Myocyte (in vitro differentiated cells): ENCODE measurements around the gene DMD. TPM values are rescaled to one million over a fixed set of nuclear protein-coding genes. Genes with fewer than 3 reads are reported as not detected.
A peak's percentile ranks its signal among the peaks of the same experiment; 100 is the strongest.

ENCODE experiments used
- DNase-seq: peaks from one replicate; pipeline ENCODE4 v3.0.0-alpha.2; 2012; ENCODE audit warnings: low read depth
- total RNA-seq: library from RNA; depleted of rRNA; stranded (reverse); fragments of >200 nt; gene quantifications from 2 replicates; pipeline ENCODE4 v1.2.3, GENCODE V29; 2014

Gene DMD
- total RNA-seq, 1 donor from 2014 or later = 123 TPM

DNA sequence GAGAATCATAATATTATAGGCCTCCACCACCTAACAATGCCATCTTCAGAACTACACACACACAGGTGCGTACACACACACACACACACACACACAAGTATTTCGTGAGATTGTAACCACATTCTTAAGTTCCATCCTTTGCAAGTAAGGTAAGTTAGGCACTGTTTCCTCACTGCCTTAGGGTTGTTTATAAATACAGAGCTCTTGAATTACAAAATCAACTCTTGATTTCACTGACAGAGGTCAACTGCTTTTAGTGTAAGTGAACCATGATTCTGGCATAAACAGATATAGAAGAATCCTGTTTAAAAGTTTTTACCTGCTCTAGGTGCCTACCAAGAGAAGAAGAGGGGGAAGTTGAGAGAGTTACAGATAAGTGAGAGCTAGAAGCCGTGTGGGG is 166.1 kb downstream of the DMD start:
- no peak for DNase-seq

DNA sequence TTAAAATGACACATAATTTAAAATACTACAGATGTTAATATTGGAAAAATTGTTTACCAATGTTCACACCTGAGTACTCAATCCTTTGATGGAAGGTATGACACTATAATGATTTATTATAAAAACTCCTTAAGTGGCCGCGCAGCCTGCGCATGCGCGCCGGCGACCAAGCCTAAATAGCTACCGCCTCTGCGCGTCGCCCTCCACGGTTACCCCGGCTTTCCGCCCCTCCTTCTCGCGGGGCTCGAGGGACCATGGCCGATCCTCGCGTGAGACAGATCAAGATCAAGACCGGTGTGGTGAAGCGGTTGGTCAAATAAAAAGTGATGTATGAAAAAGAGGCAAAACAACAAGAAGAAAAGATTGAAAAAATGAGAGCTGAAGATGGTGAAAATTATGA is 170.2 kb downstream of the DMD start:
- no peak for DNase-seq

DNA sequence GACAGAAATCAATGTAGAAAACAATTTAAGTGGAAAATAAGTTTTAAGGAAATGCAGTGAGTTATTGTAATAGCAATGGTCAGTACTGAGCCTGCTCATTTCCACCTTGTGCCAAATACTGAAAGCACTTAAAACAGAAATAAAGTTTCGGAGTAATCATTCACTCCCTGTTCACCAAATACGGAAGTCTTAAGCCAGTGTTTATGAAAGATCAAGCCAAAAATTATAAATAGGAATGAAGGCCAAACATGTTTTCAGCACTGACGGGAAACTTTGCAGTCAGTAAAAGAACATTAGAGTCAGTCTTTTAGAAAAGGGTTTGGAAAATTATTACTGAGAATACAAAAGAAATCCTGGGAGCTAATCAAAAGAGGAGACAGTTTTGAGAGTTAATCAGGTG is 178.6 kb downstream of the DMD start:
- no peak for DNase-seq

DNA sequence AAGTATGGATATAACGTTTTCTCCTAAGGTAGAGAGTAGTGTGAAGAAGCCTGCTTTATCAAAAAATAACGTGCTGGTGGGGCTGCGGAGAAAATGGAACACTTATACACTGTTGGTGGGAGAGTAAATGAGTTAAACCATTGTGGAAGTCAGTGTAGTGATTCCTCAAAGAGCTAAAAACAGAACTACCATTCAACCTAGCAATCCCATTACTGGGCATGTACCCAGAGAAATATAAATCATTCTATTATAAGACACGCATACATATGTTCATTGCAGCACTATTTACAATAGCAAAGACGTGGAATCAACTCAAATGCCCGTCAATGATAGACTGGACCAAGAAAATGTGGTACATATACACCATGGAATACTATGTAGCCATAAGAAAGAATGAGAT is 196.4 kb downstream of the DMD start:
- no peak for DNase-seq

DNA sequence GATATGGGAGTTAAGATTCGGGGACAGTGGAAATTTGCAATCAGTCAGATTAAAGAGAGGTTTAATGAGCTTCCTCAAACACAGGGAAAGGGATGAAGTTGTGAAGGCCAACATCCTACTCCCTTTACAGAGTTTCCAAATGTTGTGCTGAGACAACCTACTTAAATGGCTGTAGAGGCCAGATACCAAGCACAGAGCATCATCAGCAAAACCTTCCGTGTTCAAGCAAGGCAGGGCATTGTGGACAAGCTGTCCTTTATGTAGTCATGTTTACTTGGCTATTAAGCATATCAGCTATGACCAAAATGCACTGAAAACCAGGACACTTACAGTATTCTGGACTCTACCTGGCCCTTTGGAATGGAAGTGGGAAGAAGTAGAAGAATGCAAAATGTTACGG is 197.3 kb downstream of the DMD start:
- DNase-seq = no peak

DNA sequence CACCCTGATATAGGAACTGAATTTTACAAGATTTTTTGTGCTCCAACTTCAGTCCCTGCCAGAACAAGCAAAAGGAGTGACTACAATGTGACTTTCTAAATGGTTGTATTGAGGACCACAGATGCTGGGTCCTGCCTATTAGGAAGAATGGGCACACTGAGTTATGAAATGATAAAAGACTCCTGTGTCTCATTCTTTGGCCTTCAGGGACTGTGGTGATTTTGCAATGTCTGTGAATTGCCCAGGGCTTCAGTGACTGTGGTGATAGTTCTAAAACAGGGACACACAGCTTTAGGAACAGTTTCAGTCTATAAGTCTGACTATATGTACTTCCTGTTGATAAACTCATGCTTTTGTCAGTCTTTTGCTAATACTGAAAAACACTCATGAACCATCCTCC is 210.2 kb downstream of the DMD start:
- no peak for DNase-seq

DNA sequence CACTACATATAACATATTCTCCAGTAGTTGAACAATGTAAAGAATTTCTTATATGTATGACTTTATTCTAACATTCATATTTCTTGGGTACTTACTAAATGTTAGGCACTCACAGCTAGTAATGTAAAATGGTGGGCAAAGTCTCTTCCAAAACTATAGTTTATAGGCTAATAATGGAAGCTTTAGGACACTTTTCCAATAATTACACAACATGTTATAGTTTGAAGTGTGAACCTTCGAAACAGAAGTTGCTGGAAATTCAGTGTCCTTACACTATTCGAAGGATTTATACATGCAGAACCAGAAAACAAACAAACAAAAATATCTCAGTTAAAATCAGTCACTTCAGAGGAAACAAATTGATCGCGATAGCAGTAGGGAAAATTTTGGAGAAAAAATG is 212.6 kb downstream of the DMD start:
- DNase-seq = no peak

DNA sequence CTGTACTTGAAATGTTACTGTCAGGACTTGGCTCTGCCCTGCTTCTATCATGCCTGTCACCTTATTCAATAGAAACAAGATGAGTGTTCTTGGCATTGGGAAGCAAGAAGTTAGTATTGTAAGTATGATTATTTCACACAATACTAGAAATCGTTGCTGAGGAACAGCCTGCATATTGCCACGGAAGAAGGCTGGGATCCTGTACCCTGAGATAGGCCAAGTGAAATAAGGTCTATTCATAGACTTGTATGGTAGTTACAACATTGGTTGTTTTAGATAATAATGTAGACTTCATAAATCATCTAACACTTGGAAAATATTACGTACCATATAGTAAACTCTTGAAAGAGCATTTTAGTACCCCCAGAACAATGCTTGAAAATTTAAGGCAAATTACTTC is 215.9 kb downstream of the DMD start:
- no peak for DNase-seq

DNA sequence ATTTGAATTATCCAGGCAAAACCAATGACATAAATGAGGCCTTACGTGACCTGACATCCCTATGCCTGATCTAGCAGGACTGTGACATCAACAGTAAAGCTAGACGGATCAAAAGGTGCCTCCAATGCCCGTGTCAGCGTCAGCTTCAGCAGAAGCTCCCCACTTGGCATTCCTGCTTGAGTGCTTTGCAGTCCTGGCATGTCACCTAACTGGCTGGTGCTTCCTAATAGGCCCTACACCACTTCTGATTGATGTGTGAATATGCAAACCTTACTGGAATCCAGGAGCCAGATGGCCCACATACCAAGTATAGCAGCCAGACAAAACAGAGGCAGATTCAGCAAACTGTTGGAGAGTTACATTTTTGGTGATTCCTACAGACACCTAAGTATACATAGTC is 224.2 kb downstream of the DMD start:
- peak; percentile 7 for DNase-seq

DNA sequence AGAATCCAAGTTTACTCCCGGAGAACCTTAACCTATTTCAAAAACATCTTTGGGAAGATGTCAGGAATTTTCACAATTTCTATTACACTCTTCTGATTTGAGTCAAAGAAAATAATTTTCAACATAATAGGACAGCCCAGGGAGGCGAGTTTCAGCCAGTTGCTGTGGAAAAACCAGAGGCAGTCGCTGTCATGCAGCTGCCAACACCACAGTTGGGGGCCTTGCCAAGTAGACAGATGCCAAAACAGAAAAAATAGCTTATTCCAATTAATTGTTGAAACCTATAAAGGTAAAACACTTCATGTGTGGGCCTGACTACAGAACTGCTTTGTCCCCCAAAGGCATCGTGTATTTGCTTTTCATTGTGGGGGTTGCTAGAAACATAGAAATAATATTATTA is 225.8 kb downstream of the DMD start:
- DNase-seq = peak; percentile 25

DNA sequence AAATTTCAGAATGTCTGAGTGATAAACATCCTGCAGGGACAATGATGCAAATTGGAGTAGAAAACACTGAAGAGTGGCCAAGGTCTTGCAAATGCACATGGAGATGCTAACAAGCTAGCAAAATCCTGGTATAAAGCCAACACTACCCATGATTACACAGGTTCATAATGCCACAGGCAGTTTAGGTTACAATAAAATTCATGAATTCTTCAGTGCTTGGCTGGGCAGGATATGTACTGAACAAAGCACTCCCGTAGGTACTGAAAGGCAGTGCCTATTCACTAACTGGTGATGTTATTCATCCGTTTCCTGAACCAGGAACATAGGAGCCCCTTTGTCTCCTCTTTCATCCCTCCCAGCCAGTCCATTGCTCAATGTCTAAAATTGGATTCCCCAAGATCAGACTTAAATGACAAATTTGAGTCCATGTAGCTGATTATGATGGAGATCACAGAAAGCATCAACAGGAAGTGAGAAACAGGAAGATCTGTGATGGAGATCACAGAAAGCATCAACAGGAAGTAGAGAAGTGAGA is 244.5 kb downstream of the DMD start:
- no peak for DNase-seq

DNA sequence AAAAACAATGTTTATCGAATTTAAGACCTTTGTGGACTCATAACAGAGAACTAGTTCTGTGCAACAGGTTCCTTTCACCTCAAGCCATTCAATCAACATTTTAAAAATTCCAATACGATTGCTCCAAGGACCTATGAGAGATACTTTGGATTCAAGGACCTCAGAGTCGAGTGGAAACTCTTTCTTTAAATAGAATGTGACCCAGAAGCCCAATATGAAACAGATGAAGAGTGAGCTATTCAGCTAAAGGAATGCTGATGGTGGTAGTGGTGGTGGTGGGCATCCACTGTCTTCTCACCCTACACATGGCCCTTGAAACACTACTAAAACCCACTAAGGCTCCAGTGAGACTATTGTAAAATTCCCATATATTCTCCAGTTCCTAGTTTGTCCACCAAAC is 257.2 kb downstream of the DMD start:
- DNase-seq = peak; percentile 41

DNA sequence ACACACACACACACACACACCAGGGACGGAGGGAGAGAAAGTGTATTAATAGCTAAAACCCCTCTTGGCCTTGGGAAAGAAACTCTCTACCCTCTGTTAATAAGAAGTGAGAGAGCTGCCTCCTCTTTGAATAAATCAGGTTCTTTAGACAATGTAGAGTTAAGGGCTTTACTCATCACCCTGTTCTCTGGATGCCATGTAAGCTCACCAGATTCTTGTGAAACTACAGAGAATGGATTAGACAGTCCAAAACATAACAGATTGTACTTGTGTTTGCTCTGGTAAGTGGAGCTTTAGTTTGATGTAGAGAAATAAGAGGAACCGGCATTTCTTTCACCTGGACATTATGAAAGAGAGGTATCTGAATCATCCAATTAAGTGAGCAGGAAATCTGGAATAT is 263.2 kb downstream of the DMD start:
- DNase-seq = no peak

DNA sequence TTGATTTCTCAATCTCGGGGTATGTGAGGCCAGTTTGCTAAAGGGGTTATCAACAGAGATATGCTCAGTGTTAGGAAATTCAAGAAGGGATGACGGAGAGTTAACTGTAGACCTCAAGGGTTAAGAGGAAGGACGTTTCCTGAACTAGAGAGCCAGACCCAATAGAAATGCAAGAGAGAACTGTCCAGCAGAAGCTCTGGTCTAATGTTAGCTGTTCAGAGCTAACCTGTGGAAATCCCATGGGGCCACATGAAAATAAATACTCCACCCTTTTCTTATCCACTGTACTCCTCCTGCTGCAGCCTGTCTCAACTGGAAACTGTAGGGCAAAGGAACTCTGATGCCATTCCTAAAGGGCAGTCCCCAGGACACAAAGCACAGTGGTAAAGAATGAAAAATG is 274.3 kb downstream of the DMD start:
- peak; percentile 3 for DNase-seq

DNA sequence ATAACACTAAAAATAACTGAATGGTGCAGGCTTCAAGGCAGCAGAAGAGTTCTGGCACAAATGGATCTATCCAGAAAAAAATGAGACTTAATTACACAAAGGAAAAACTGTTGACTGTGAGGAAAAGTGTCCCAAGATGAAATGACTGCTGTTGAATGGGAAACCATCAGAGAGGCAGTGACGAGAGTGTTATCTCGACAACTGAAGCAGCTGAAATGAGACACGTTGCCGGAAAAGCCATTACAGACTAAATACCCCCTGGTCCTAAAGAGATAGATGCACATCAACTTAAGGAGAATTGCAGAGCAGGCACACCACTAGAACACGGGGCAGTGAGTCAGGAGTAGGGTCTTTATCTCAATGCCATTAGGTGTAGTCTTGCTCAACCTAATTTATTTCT is 277.8 kb downstream of the DMD start:
- no peak for DNase-seq

DNA sequence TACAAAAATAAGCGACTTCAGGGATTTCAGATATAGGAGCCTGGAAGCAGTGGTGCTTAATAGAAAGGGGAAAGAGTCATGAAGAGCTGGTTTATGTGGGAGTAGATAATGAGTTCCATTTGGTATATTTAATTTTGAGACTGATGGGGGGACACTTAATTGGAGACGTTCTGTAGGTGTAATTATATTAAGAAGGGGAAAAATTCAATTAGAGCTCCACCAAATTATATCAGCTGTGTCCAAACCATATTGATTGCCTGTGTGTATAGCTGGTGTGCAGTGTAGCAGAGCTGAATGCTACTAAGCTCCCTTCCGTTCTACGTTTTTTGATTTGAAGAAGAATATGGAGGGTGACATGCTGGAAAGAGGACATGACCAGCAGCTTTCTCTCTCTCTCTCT is 282.3 kb downstream of the DMD start:
- no peak for DNase-seq

DNA sequence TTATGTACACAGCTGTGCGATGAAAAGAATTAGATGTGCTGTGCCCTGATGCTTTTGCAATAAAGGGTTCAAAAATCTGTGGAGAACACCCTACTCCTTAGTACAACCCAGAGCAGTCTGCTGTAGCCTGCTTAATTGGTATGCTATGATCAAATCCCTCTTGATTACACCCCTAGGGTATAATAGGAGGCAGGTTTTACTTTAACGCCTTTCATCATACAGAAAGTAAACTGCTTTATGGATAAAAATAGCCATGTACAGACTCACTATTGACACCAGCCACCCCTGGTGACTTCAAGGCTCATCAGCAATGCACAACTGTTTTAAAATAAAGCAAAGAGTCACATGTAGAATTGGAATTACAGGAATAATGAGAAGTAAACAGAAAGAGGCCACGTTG is 315.3 kb downstream of the DMD start:
- DNase-seq = no peak

DNA sequence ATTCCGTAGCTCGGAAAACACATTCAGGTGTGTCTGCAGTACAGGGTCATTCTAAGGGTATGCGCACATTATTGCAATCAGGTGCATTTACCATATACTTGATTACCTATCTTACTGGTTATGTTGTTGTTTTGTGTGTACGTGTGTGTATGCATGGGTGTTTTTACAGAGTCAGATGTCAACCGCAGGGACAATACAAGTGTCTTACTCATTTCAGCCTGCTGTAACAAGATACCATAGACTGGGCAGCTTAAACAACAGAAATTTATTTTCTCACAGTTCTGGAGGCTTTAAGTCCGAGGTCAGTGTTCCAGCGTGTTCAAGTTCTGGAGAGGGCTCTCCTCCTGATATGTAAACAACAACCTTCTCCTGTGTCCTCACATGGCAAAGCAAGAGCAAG is 316.7 kb downstream of the DMD start:
- no peak for DNase-seq

DNA sequence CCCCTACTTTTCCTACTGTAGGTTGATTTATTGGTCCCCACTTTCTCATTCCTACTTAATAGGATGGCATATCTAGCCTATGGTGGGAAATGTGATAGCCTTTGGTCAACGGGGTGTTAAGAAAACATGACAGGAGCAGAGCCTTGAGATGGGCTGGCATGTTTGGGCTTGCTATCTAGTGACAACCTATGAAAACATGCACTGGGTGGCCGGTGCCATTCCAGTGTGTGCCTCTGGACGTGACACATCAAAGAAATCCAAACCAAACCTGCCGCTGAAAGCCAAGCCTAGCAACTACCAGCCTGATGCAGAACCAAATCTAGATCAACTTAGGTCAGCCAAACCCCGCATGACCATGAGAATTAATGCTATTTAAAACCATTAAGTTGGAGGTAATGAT is 317.6 kb downstream of the DMD start:
- peak; percentile 16 for DNase-seq

DNA sequence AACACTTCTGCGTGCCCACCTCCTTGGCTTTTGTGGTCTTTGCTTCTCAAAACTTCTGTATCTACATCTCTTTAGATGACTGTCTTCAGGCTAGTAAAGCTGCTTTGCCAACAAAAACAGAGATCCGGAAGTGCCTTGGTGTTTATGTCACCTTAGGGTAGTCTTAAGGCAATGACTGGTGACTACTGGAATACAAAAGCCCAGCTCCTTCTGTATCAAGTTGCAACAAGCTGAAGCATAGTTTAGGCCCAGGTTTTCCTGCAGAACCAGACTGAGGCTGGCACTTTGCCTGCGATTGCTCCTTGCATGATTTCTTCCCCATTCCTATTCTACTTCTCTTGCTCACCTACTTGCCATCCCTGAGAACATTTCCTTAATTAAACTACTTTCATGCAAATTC is 333.8 kb downstream of the DMD start:
- no peak for DNase-seq

DNA sequence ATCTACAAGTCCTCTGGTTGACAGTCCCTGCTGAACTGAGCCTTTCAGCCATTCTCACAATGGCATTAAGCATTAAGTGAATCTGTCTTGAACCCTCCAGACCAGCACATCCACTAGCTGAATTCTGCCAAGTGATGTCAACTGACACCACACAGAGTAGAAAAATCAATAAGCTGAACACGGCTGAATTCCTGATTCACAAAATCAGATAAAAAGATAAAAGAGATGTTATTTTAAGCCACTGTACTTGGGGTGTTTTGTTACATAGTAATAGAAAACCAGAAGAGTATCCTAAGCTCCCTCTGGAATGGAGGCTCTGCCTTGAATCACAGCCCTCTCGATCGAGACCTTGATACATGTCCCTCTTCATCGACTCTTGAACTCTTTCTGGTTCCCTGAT is 336.5 kb downstream of the DMD start:
- DNase-seq = no peak

DNA sequence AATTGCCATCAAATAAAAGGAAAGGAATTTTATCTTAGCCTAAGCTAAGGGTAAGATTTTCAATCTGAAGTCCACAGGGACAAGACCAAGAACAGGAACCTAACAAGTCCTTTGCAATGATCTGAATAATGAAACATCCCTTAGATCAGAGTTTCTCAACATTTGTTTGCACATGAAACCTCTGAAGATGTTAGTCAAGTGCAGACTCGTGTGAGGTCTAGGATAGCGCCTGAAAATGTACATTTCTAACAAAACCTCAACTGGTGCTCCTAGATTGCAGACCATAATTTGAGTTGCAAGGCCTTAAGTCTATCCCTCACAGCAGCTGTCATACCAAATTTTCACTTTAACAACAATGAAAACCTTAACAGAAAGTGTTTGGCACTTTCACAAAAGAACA is 337.6 kb downstream of the DMD start:
- no peak for DNase-seq

DNA sequence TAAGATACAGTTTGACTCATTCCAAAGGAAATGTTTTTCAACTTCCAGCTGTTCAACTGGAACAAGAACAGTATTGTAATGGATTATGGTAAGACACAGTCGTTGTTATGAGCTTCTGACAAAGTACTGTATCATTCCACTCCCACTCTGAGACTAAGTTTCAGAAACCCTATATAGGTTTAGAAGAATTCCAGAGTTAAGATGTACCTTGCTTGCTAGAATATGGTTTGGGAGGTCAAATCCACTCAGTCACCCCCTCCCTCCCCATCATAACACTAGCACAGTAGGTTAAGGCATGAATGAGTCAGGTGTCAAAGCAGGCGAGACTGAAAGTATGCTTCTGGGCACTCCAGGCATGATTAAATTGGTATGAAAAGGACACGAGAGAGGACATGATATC is 339.7 kb downstream of the DMD start:
- DNase-seq = peak; percentile 33

DNA sequence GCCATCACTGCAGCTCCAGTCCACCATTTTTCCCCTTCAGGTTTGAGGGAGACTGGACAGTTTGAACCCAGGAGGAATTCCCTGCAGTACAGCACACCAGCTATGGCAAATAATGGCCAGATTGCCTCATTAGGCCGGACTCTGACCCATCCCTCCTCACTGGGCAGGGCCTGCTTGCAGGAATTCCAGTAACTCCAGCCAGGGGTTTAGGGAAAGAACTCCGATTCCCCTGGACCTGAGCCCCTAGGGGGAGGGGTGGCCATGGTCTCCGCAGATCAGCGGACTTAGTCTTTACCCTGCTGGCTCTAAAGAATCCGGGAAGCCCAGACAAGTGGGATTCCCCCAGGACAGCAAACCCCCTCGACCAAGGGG is 342.8 kb downstream of the DMD start:
- no peak for DNase-seq
